ENCODE data around the gene ABCB4. TPM values are rescaled to one million over a fixed set of nuclear protein-coding genes. Genes with fewer than 3 reads are reported as not detected.

The ABCB4 gene
- total and polyA plus RNA-seq, 12 donors = 1.2 to 14.4 (median 6.8) TPM

DNA sequence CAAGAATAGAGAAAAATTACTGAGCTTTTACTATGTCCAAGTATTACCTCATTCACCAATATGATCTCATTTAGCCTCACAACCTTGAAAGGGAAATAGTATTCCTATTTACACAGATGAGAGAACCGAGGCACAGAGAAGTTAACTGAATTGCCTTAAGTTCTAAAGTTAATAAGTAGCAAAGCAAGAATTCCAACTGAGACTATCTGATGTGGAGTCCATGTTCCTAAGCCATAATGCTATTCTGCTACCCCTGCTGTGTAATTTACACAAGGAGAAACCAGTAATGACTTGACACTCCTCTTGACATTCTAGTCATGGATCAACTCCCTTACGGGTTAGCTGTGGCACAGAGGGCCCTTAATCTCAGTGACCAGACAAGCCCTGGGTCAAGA is 60.7 kb downstream of the ABCB4 start:
- H3K4me1 ChIP-seq = peaks cover 0 to 7% (median 0%) of the 10 kb centered on the region in 9 donors
- no peaks in the 10 kb centered on the region for H3K27me3 ChIP-seq
- intact Hi-C loops (cut with DNase I) = no loop called here
- TF ChIP-seq, protein P1, sequence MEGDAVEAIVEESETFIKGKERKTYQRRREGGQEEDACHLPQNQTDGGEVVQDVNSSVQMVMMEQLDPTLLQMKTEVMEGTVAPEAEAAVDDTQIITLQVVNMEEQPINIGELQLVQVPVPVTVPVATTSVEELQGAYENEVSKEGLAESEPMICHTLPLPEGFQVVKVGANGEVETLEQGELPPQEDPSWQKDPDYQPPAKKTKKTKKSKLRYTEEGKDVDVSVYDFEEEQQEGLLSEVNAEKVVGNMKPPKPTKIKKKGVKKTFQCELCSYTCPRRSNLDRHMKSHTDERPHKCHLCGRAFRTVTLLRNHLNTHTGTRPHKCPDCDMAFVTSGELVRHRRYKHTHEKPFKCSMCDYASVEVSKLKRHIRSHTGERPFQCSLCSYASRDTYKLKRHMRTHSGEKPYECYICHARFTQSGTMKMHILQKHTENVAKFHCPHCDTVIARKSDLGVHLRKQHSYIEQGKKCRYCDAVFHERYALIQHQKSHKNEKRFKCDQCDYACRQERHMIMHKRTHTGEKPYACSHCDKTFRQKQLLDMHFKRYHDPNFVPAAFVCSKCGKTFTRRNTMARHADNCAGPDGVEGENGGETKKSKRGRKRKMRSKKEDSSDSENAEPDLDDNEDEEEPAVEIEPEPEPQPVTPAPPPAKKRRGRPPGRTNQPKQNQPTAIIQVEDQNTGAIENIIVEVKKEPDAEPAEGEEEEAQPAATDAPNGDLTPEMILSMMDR (IDR thresholded peaks at IDR 0.05) = no peak
- no peaks in the 10 kb centered on the region for H3K36me3 ChIP-seq
- ATAC-seq (no peak), DNase-seq (no peak)
- H3K4me3 ChIP-seq = no peak overlapping the region
- H3K9me3 ChIP-seq = no peaks in the 10 kb centered on the region
- 82 to 90% methylated on average over 2 of the region's 2 CpGs for WGBS, 2 donors
- H3K27ac ChIP-seq = no peak overlapping the region

DNA sequence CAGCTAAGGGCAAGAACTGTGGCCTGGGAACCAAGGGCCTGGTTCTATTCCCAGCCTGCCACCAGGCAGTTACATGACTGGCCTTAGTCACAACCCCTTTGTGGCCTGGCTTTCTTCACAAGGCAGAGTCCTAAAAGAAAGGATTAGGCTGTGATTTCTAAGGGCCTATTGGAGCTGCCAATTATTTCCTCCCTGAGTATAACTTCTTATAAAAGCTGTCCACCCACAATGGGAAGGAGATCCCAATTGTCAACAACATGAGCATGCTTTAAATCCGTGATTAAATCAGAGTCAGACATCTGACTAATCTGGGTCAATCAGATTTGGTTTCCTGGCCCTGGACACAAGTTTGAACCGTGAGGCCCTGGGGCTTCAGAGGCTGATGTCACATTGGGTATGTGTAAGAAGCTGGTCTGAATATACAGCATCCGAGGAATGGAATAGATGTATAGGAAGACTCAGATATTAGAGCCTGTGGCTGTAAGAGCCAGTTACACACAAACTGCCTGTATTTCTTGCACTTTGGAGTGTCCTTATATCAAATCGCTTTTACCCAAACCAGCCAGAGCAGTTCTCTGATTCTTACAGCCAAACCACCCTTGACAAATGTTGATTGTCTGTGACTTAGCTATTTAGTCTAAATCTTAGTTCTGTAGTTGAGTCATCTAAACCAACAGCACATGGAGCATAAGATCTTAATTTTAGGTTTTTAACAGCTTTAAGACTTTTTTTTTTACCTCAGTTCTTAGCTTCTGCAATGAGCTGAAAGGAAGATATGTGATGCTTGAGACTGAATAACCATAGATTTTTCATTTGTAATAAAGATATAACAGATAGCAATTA is 61.3 kb downstream of the ABCB4 start:
- TF ChIP-seq, protein P1 (IDR thresholded peaks at IDR 0.05) = no peak
- DNase-seq (no peak), ATAC-seq (peak in 3 of 8 donors; percentile 29 to 53 (median 37))
- no peak overlapping the region for H3K4me3 ChIP-seq
- intact Hi-C loops (cut with DNase I) = no loop called here
- H3K27me3 ChIP-seq = no peaks in the 10 kb centered on the region
- H3K4me1 ChIP-seq = peaks cover 0 to 7% (median 0%) of the 10 kb centered on the region in 9 donors
- H3K36me3 ChIP-seq = no peaks in the 10 kb centered on the region
- no peaks in the 10 kb centered on the region for H3K9me3 ChIP-seq
- 67 to 69% methylated on average over 4 of the region's 4 CpGs for WGBS, 2 donors
- peak overlapping the region in 1 of 10 donors; percentile 4 for H3K27ac ChIP-seq

DNA sequence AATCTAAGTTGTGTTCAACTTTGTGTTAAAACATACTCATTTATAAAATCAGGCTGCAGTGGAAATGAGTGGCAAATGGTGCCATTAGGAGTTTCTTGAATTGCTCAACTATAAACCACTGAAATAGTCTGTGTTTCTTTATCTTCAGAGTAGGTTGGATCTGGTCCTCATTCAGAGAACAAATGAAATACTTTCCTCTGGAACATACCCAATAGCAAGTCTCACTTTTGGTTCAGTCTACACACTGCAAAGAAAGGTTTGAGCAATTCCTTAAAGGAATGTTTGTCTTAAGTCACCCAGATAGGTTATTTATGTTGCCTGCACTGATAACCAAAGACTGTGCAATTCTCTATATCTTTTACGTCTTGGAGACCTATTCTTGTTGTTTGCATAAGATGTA is 62.5 kb downstream of the ABCB4 start:
- TF ChIP-seq, protein P1 (IDR thresholded peaks at IDR 0.05) = no peak
- H3K4me3 ChIP-seq = no peak overlapping the region
- H3K36me3 ChIP-seq = no peaks in the 10 kb centered on the region
- 84 to 86% methylated on average over 1 of the region's 1 CpG for WGBS, 2 donors
- H3K27me3 ChIP-seq = no peaks in the 10 kb centered on the region
- peaks cover 0 to 7% (median 0%) of the 10 kb centered on the region in 9 donors for H3K4me1 ChIP-seq
- H3K9me3 ChIP-seq = no peaks in the 10 kb centered on the region
- ATAC-seq (no peak), DNase-seq (no peak)
- intact Hi-C loops (cut with DNase I) = no loop called here
- H3K27ac ChIP-seq = no peak overlapping the region

DNA sequence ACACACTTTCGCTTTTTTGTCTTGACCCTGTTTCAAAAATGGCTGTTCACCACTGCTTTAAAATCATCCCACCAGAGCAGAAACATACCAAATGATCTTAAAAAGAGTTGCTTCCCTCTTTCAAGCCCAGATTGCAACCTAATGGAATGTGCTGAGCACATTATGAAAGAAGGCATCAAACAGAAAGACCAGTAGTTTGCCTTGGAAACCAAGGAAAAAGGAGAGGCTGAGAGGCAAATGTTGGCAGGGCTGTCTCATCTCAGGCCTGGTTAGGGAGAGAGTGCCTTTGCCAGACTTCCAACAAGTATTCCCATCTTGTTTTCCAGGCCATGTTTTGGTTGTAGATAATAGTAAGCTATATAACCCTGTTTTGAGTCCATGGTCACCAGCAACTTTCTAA is 64.3 kb downstream of the ABCB4 start:
- H3K27ac ChIP-seq = no peak overlapping the region
- H3K4me3 ChIP-seq = no peak overlapping the region
- H3K27me3 ChIP-seq = no peaks in the 10 kb centered on the region
- ATAC-seq (no peak), DNase-seq (no peak)
- no peaks in the 10 kb centered on the region for H3K9me3 ChIP-seq
- intact Hi-C loops (cut with DNase I) = no loop called here
- peaks cover 0 to 4% (median 0%) of the 10 kb centered on the region in 9 donors for H3K36me3 ChIP-seq
- TF ChIP-seq, protein P1 (IDR thresholded peaks at IDR 0.05) = no peak
- peaks cover 0 to 7% (median 0%) of the 10 kb centered on the region in 9 donors for H3K4me1 ChIP-seq
- 92 to 93% methylated on average over 1 of the region's 1 CpG for WGBS, 2 donors
